Retinal pigment epithelial cell (primary cell): ENCODE measurements around the gene PTPRK.

Experiments used
- DNase-seq: peaks from one replicate; pipeline ENCODE4 v3.0.0-alpha.2; 2010; ENCODE audit warnings: low read depth
- H3K4me3 ChIP-seq: 2 replicates; pipeline ENCODE4 v1.5.1; 2011; ENCODE audit warnings: mild to moderate bottlenecking, low read length, control low read depth, moderate library complexity
- CTCF ChIP-seq: conservative IDR thresholded peaks from 2 replicates; pipeline ENCODE4 v1.5.1; 2011; ENCODE audit warnings: low read depth, low read length, control low read depth, inconsistent platforms

Gene PTPRK

GRCh38 chr6:128379577-128379976 is 140.8 kb downstream of the PTPRK start:
- no peak overlapping the region for H3K4me3 ChIP-seq
- TF ChIP-seq CTCF: no peak

GRCh38 chr6:128376952-128377503 is 143.4 kb downstream of the PTPRK start:
- DNase-seq: no peak
- TF ChIP-seq CTCF: no peak
- no peak overlapping the region for H3K4me3 ChIP-seq

More at GRCh38 chr6:128379577-128379976, 140.8 kb downstream of the PTPRK start:
- no peak for DNase-seq

GRCh38 chr6:128371136-128371535 is 149.3 kb downstream of the PTPRK start:
- TF ChIP-seq CTCF: no peak
- DNase-seq: no peak
- H3K4me3 ChIP-seq: no peak overlapping the region

- DNase-seq: no peak
- no peak for TF ChIP-seq CTCF
Measured at GRCh38 chr6:128370072-128370471, 150.3 kb downstream of the PTPRK start.

GRCh38 chr6:128368213-128368944 is 152.0 kb downstream of the PTPRK start:
- no peak for TF ChIP-seq CTCF
- no peak for DNase-seq
- H3K4me3 ChIP-seq: no peak overlapping the region

More at GRCh38 chr6:128370072-128370471, 150.3 kb downstream of the PTPRK start:
- H3K4me3 ChIP-seq: no peak overlapping the region

- TF ChIP-seq CTCF: no peak
- H3K4me3 ChIP-seq: no peak overlapping the region
- no peak for DNase-seq
Measured at GRCh38 chr6:128367437-128367836, 153.0 kb downstream of the PTPRK start.

GRCh38 chr6:128365520-128366160 is 154.8 kb downstream of the PTPRK start:
- no peak for DNase-seq
- no peak for TF ChIP-seq CTCF

More at GRCh38 chr6:128365520-128366160, 154.8 kb downstream of the PTPRK start:
- no peak overlapping the region for H3K4me3 ChIP-seq
